ENCODE data around the gene ANKRD35. TPM values are rescaled to one million over a fixed set of nuclear protein-coding genes. Genes with fewer than 3 reads are reported as not detected.

The ANKRD35 gene
- total and polyA plus RNA-seq, 9 of the 15 experiments (the other 6 are each of a cell fraction or from before 2014, with no cell fraction given) = 0.07 to 0.14 (median 0.07) TPM; not detected in 5

GRCh38 chr1:145858901-145859490, 26.7 kb downstream of the ANKRD35 start, which contains the start of gene PIAS3 (continued):
- TF ChIP-seq, protein P1, sequence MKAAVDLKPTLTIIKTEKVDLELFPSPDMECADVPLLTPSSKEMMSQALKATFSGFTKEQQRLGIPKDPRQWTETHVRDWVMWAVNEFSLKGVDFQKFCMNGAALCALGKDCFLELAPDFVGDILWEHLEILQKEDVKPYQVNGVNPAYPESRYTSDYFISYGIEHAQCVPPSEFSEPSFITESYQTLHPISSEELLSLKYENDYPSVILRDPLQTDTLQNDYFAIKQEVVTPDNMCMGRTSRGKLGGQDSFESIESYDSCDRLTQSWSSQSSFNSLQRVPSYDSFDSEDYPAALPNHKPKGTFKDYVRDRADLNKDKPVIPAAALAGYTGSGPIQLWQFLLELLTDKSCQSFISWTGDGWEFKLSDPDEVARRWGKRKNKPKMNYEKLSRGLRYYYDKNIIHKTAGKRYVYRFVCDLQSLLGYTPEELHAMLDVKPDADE (conservative IDR thresholded peaks at IDR 0.05; ENCODE audit: control insufficient read depth, low read depth, low read length) = peak; percentile 54; the same call in 1 of the 2 replicates
- TF ChIP-seq SRSF1 (IDR thresholded peaks at IDR 0.05; ENCODE audit: low read depth, low read length) (no peak), ZNF224 (CRISPR knock-in tag; IDR thresholded peaks at IDR 0.05) (no peak), THAP12 (CRISPR knock-in tag; IDR thresholded peaks at IDR 0.05) (0 out of 2 replicates have a peak, but pooled peaks have one; percentile 18), SIN3A (IDR thresholded peaks at IDR 0.05; ENCODE audit: borderline replicate concordance in 2 of 2, control insufficient read depth in 1 of 2, low read depth in 2 of 2, low read length in 2 of 2) (peak; percentile 57 to 67; a peak in 2 of 4 replicates), VEZF1 (CRISPR knock-in tag; IDR thresholded peaks at IDR 0.05) (peak; percentile 87), IFI16 (CRISPR knock-in tag; IDR thresholded peaks at IDR 0.05) (no peak), CCNT2 (IDR thresholded peaks at IDR 0.05; ENCODE audit: borderline replicate concordance, extremely low read depth, insufficient read length, low read depth, low read length) (peak; percentile 88)
- TF ChIP-seq, protein P2, sequence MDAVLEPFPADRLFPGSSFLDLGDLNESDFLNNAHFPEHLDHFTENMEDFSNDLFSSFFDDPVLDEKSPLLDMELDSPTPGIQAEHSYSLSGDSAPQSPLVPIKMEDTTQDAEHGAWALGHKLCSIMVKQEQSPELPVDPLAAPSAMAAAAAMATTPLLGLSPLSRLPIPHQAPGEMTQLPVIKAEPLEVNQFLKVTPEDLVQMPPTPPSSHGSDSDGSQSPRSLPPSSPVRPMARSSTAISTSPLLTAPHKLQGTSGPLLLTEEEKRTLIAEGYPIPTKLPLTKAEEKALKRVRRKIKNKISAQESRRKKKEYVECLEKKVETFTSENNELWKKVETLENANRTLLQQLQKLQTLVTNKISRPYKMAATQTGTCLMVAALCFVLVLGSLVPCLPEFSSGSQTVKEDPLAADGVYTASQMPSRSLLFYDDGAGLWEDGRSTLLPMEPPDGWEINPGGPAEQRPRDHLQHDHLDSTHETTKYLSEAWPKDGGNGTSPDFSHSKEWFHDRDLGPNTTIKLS (IDR thresholded peaks at IDR 0.05; ENCODE audit: borderline replicate concordance, low read depth) = peak; percentile 21; the same call in 1 of the 2 replicates
- TF ChIP-seq, protein P3, sequence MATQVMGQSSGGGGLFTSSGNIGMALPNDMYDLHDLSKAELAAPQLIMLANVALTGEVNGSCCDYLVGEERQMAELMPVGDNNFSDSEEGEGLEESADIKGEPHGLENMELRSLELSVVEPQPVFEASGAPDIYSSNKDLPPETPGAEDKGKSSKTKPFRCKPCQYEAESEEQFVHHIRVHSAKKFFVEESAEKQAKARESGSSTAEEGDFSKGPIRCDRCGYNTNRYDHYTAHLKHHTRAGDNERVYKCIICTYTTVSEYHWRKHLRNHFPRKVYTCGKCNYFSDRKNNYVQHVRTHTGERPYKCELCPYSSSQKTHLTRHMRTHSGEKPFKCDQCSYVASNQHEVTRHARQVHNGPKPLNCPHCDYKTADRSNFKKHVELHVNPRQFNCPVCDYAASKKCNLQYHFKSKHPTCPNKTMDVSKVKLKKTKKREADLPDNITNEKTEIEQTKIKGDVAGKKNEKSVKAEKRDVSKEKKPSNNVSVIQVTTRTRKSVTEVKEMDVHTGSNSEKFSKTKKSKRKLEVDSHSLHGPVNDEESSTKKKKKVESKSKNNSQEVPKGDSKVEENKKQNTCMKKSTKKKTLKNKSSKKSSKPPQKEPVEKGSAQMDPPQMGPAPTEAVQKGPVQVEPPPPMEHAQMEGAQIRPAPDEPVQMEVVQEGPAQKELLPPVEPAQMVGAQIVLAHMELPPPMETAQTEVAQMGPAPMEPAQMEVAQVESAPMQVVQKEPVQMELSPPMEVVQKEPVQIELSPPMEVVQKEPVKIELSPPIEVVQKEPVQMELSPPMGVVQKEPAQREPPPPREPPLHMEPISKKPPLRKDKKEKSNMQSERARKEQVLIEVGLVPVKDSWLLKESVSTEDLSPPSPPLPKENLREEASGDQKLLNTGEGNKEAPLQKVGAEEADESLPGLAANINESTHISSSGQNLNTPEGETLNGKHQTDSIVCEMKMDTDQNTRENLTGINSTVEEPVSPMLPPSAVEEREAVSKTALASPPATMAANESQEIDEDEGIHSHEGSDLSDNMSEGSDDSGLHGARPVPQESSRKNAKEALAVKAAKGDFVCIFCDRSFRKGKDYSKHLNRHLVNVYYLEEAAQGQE (IDR thresholded peaks at IDR 0.05; ENCODE audit: borderline replicate concordance) = peak; percentile 6; the same call in 1 of the 2 replicates
- TF ChIP-seq, protein P3 (CRISPR knock-in tag; IDR thresholded peaks at IDR 0.05; ENCODE audit: low read depth) = no peak
